SK-N-SH (cell line): Measurements from ENCODE around the gene EDEM2. TPM values are rescaled to one million over a fixed set of nuclear protein-coding genes. Genes with fewer than 3 reads are reported as not detected.
"Not testable (repeated sequence)": the region's sequence is repeated elsewhere in the genome, so short reads cannot be mapped to it uniquely, and the experiment has no call there.

Experiments used
- CTCF ChIA-PET: fragments of 300-600, 350-600 bp; formaldehyde crosslinking; extraction: SDS; loops from one replicate; lab custom pipeline; 2021; lab: Yijun Ruan, JAX
- POLR2A ChIA-PET: fragments of 350-600 bp; sonication (Branson Sonifier 250); formaldehyde crosslinking; extraction: SDS; loops from one replicate; lab custom pipeline; 2020; ENCODE audit warnings: antibody characterized with exemption, inconsistent platforms; lab: Yijun Ruan, JAX
- DNase-seq: peaks from one replicate; pipeline ENCODE4 v3.0.0; 2012
- H2AFZ ChIP-seq: fragments of 200-600 bp; sonication (generic); 2 replicates; pipeline ENCODE4 v1.8.1; 2016; ENCODE audit warnings: antibody characterized with exemption, mild to moderate bottlenecking, low read depth
- H3F3A ChIP-seq: fragments of 200-600 bp; sonication (generic); replicated peaks from 2 replicates; pipeline ENCODE3; 2016; ENCODE audit warnings: antibody characterized with exemption, mild to moderate bottlenecking; ENCODE audit not compliant: insufficient read depth
- H3K27ac ChIP-seq, 2 experiments: fragments of 200-500 bp in 1 of 2; fragments of 200-600 bp in 1 of 2; sonication (Bioruptor generic) in 1 of 2; sonication (generic), shearing (Covaris generic) in 1 of 2; 2 replicates each; pipeline versions ENCODE4 v1.5.1 to v1.6.1; 2014 to 2016; ENCODE audit warnings: low read depth in 2 of 2, inconsistent platforms in 1 of 2, low read length in 1 of 2, mild to moderate bottlenecking in 1 of 2, mixed read lengths in 1 of 2
- H3K27me3 ChIP-seq: fragments of 200-600 bp; sonication (generic), shearing (Covaris generic); 2 replicates; pipeline ENCODE4 v1.6.1; 2016; ENCODE audit warnings: mixed run types; ENCODE audit not compliant: insufficient read depth
- H3K36me3 ChIP-seq, 2 experiments: fragments of 200-500 bp in 1 of 2; fragments of 200-600 bp in 1 of 2; sonication (Bioruptor generic) in 1 of 2; sonication (generic) in 1 of 2; replicated peaks in 1 of 2; 2 replicates each; pipeline versions ENCODE3 to v1.5.1; 2014 to 2016; ENCODE audit warnings: low read length in 1 of 2, mild to moderate bottlenecking in 1 of 2; ENCODE audit not compliant: insufficient read depth in 2 of 2, control insufficient read depth in 1 of 2
- H3K4me1 ChIP-seq, 2 experiments: fragments of 200-500 bp in 1 of 2; fragments of 200-600 bp in 1 of 2; sonication (Bioruptor generic) in 1 of 2; sonication (generic), shearing (Covaris generic) in 1 of 2; 2 replicates each; pipeline versions ENCODE4 v1.5.1 to v1.6.1; 2014 to 2016; ENCODE audit warnings: low read depth in 1 of 2, low read length in 1 of 2, mixed run types in 1 of 2; ENCODE audit not compliant: insufficient read depth in 2 of 2, control insufficient read depth in 1 of 2
- H3K4me2 ChIP-seq: fragments of 200-600 bp; sonication (generic), shearing (Covaris generic); 2 replicates; pipeline ENCODE4 v1.6.1; 2017; ENCODE audit warnings: mixed run types
- H3K4me3 ChIP-seq, 2 experiments: fragments of 200-500 bp in 1 of 2; fragments of 200-600 bp in 1 of 2; sonication (Bioruptor generic) in 1 of 2; sonication (generic), shearing (Covaris generic) in 1 of 2; 2 replicates each; pipeline versions ENCODE4 v1.5.1 to v1.8.1; 2014 to 2016; ENCODE audit warnings: low read depth in 2 of 2, inconsistent platforms in 1 of 2, low read length in 1 of 2, mild to moderate bottlenecking in 1 of 2, mixed read lengths in 1 of 2, moderate library complexity in 1 of 2
- H3K79me2 ChIP-seq: fragments of 200-600 bp; sonication (generic); 2 replicates; pipeline ENCODE4 v1.8.1; 2017; ENCODE audit warnings: mild to moderate bottlenecking; ENCODE audit not compliant: insufficient read depth
- H3K9ac ChIP-seq: fragments of 200-600 bp; sonication (generic); 2 replicates; pipeline ENCODE4 v1.6.1; 2017; ENCODE audit warnings: mixed run types
- H3K9me2 ChIP-seq: fragments of 200-600 bp; sonication (generic); 2 replicates; pipeline ENCODE4 v1.6.1; 2017; ENCODE audit warnings: mixed run types
- H3K9me3 ChIP-seq: fragments of 200-600 bp; sonication (generic); 2 replicates; pipeline ENCODE4 v1.6.1; 2017; ENCODE audit warnings: mixed run types, mild to moderate bottlenecking, moderate library complexity
- H4K20me1 ChIP-seq: fragments of 200-600 bp; sonication (generic); 2 replicates; pipeline ENCODE4 v1.6.1; 2017; ENCODE audit warnings: mild to moderate bottlenecking, mixed run types; ENCODE audit not compliant: insufficient read depth
- EZH2phosphoT487 ChIP-seq: fragments of 200-600 bp; sonication (generic); IDR thresholded peaks from 2 replicates; pipeline ENCODE4 v1.6.1; 2017; ENCODE audit warnings: low read depth, mixed run types, mild to moderate bottlenecking, antibody characterized with exemption, moderate library complexity, borderline replicate concordance
- FOSL2 ChIP-seq: IDR thresholded peaks from 2 replicates; pipeline ENCODE4 v1.4.0; 2012; ENCODE audit warnings: low read depth, mild to moderate bottlenecking, moderate library complexity, borderline replicate concordance
- FOXJ3 ChIP-seq: sonication (generic); formaldehyde crosslinking; IDR thresholded peaks from 2 replicates; pipeline ENCODE4 v1.5.1; 2020; ENCODE audit warnings: mild to moderate bottlenecking, missing genetic modification reagents
- GABPA ChIP-seq: IDR thresholded peaks from 2 replicates; pipeline ENCODE4 v1.4.0; 2012; ENCODE audit warnings: low read depth, mild to moderate bottlenecking
- MXI1 ChIP-seq: IDR thresholded peaks from 2 replicates; pipeline ENCODE4 v1.6.1; 2012; ENCODE audit warnings: mild to moderate bottlenecking, low read depth, low read length, improper control_type of control experiment
- NRF1 ChIP-seq: IDR thresholded peaks from 2 replicates; pipeline ENCODE4 v1.6.1; 2012; ENCODE audit warnings: low read depth, mild to moderate bottlenecking, low read length
- RAD21 ChIP-seq: IDR thresholded peaks from 2 replicates; pipeline ENCODE4 v1.6.1; 2012; ENCODE audit warnings: mild to moderate bottlenecking, low read length
- RCOR1 ChIP-seq: fragments of 150-350 bp; IDR thresholded peaks from 2 replicates; pipeline ENCODE4 v1.6.1; 2017; ENCODE audit warnings: antibody characterized with exemption, low read length
- RXRA ChIP-seq: IDR thresholded peaks from 2 replicates; pipeline ENCODE4 v1.4.0; 2012; ENCODE audit warnings: low read depth, mild to moderate bottlenecking, borderline replicate concordance
- TAF1 ChIP-seq: IDR thresholded peaks from 2 replicates; pipeline ENCODE4 v1.6.1; 2012; ENCODE audit warnings: low read depth, mild to moderate bottlenecking, low read length, moderate library complexity, borderline replicate concordance
- WGBS: methylation state at CpG from one replicate; pipeline ENCODE4 v1.1.6; 2017; ENCODE audit warnings: low lambda C conversion rate; 5-methylcytosine and 5-hydroxymethylcytosine counted together
- polyA plus RNA-seq, 3 experiments: library from polyadenylated mRNA; depleted of rRNA; stranded (reverse); fragments of >200 nt; gene quantifications; 2 replicates each; pipeline ENCODE4 v1.2.3, GENCODE V29; 2012
- TF ChIP-seq, protein P1 (sequence below): fragments of 200-600 bp; sonication (generic); IDR thresholded peaks from 2 replicates; pipeline ENCODE4 v1.6.1; 2017; ENCODE audit warnings: antibody characterized with exemption, mild to moderate bottlenecking, moderate library complexity
- TF ChIP-seq, protein P2 (sequence below): IDR thresholded peaks from 2 replicates; pipeline ENCODE4; 2012

The EDEM2 gene
- polyA plus RNA-seq, 1 of the 3 experiments (the other 2 are of a cell fraction), result 34.3 TPM

DNA sequence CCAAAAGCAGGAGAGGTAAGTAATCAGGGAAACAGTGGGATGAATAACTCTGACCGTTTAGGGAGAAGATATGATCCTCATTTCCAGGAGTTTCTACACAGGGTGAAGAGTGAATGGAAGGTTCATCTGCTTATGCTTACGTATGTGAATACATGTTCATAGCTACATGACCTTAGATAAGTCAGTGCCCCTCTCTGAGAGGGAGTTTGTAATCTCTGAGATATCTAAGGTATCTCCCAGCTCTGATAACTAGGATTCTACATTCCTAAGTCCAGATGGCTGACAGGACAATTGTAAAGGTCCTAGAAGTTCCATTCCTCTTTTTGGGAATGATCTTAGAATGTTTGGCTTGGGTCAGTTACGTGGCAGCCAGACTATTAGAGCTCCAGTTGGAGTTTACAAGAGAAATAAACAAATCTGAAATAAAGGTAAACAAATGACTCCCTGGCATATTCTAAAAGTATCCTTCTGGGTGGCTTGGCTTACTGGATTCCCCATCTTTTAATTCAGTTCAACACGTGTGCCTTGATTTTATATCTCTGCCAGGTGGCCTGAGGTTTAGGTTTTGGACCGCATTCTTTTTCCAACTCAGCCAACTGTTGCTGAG, 40.6 kb upstream of the EDEM2 start:
- no peaks in the 10 kb centered on the region for H3K9me3 ChIP-seq
- POLR2A ChIA-PET, result no interaction called here
- H3F3A ChIP-seq, result no peaks in the 10 kb centered on the region
- DNase-seq, result no peak
- H3K9ac ChIP-seq, result no peak overlapping the region
- H3K27ac ChIP-seq, result no peak overlapping the region
- no peaks in the 10 kb centered on the region for H3K27me3 ChIP-seq
- no peaks in the 10 kb centered on the region for H4K20me1 ChIP-seq
- H2AFZ ChIP-seq, result no peak overlapping the region
- H3K9me2 ChIP-seq, result no peaks in the 10 kb centered on the region
- no peak overlapping the region for H3K4me2 ChIP-seq
- 53% methylated on average over 5 of the region's 5 CpGs for WGBS
- TF ChIP-seq, protein P1, sequence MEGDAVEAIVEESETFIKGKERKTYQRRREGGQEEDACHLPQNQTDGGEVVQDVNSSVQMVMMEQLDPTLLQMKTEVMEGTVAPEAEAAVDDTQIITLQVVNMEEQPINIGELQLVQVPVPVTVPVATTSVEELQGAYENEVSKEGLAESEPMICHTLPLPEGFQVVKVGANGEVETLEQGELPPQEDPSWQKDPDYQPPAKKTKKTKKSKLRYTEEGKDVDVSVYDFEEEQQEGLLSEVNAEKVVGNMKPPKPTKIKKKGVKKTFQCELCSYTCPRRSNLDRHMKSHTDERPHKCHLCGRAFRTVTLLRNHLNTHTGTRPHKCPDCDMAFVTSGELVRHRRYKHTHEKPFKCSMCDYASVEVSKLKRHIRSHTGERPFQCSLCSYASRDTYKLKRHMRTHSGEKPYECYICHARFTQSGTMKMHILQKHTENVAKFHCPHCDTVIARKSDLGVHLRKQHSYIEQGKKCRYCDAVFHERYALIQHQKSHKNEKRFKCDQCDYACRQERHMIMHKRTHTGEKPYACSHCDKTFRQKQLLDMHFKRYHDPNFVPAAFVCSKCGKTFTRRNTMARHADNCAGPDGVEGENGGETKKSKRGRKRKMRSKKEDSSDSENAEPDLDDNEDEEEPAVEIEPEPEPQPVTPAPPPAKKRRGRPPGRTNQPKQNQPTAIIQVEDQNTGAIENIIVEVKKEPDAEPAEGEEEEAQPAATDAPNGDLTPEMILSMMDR, result no peak
- TF ChIP-seq, protein P2, sequence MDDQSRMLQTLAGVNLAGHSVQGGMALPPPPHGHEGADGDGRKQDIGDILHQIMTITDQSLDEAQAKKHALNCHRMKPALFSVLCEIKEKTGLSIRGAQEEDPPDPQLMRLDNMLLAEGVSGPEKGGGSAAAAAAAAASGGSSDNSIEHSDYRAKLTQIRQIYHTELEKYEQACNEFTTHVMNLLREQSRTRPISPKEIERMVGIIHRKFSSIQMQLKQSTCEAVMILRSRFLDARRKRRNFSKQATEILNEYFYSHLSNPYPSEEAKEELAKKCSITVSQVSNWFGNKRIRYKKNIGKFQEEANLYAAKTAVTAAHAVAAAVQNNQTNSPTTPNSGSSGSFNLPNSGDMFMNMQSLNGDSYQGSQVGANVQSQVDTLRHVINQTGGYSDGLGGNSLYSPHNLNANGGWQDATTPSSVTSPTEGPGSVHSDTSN, result no peak
- TF ChIP-seq RXRA (no peak), FOXJ3 (no peak), EZH2phosphoT487 (no peak), RCOR1 (no peak), GABPA (no peak), FOSL2 (no peak), MXI1 (no peak), NRF1 (no peak), TAF1 (no peak), RAD21 (no peak)
- H3K36me3 ChIP-seq, result no peaks in the 10 kb centered on the region
- H3K4me3 ChIP-seq, result no peak overlapping the region
- CTCF ChIA-PET, result interaction anchor here (1.6 kb wide), 1 partner anchor 43 kb away, joined by 7 read pairs; no protein-coding TSS in a partner anchor
- no peaks in the 10 kb centered on the region for H3K4me1 ChIP-seq
- H3K79me2 ChIP-seq, result no peaks in the 10 kb centered on the region

DNA sequence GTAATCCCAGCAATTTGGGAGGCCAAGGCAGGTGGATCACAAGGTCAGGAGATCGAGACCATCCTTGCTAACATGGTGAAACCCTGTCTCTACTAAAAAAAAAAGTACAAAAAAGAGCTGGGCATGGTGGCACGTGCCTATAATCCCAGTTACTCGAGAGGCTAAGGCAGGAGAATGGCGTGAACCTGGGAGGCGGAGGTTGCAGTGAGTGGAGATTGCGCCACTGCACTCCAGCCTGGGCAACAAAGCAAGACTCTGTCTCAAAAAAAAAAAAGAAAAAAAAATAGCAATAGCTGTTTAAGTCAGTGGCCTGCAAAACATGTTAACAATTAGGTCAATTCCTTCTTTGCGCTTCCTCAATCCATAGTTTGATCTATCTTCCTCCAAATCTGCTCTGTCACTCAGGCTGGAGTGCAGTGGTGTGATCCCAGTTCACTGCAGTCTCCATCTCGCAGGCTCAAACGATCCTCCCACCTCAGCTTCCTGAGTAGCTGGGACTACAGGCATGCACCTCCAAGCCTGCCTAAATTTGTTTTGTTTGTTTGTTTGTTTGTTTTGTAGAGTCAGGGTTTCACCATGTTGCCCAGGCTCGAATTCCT, 39.7 kb upstream of the EDEM2 start:
- DNase-seq, H2AFZ ChIP-seq, H3K4me2 ChIP-seq, H3F3A ChIP-seq, H3K9me2 ChIP-seq, POLR2A ChIA-PET, H3K4me3 ChIP-seq, H3K4me1 ChIP-seq, H3K27ac ChIP-seq, H3K27me3 ChIP-seq, H3K36me3 ChIP-seq, H3K9ac ChIP-seq, H3K9me3 ChIP-seq, H4K20me1 ChIP-seq, H3K79me2 ChIP-seq: not testable (repeated sequence)
- WGBS, result 73% methylated on average over 10 of the region's 10 CpGs
- CTCF ChIA-PET, result interaction anchor here (1.6 kb wide), 1 partner anchor 42 kb away, joined by 7 read pairs; no protein-coding TSS in a partner anchor
